KMS-11 (cell line): Measurements from ENCODE around the gene DNAH1.
"Not testable (repeated sequence)": the region's sequence is repeated elsewhere in the genome, so short reads cannot be mapped to it uniquely, and the experiment has no call there.

Source experiments
- H2AFZ ChIP-seq: fragments of 200-600 bp; sonication (generic); 2 replicates; pipeline ENCODE4 v1.6.1; 2016; ENCODE audit warnings: antibody characterized with exemption, mixed run types, low read depth
- H3K27ac ChIP-seq: fragments of 200-600 bp; sonication (generic); 2 replicates; pipeline ENCODE4 v1.6.1; 2016; ENCODE audit warnings: mild to moderate bottlenecking, mixed run types
- H3K27me3 ChIP-seq: fragments of 200-600 bp; sonication (generic); 2 replicates; pipeline ENCODE4 v1.6.1; 2017; ENCODE audit warnings: mild to moderate bottlenecking, low read depth, mixed run types, moderate library complexity; ENCODE audit not compliant: insufficient read depth
- H3K36me3 ChIP-seq: fragments of 200-600 bp; sonication (generic); 2 replicates; pipeline ENCODE4 v1.6.1; 2017; ENCODE audit warnings: mild to moderate bottlenecking, mixed run types; ENCODE audit not compliant: insufficient read depth
- H3K4me1 ChIP-seq: fragments of 200-600 bp; sonication (generic); 2 replicates; pipeline ENCODE4 v1.6.1; 2016; ENCODE audit warnings: mild to moderate bottlenecking, low read depth, mixed run types; ENCODE audit not compliant: poor library complexity, severe bottlenecking
- H3K4me2 ChIP-seq: fragments of 200-600 bp; sonication (generic); 2 replicates; pipeline ENCODE4 v1.7.0; 2016; ENCODE audit warnings: mild to moderate bottlenecking, mixed run types
- H3K4me3 ChIP-seq: fragments of 200-600 bp; sonication (generic); IDR thresholded peaks from 2 replicates; pipeline ENCODE4 v1.6.1; 2017; ENCODE audit warnings: low read depth, low read length, mixed read lengths; ENCODE audit not compliant: insufficient read depth
- H3K79me2 ChIP-seq: fragments of 200-600 bp; sonication (generic); 2 replicates; pipeline ENCODE4 v1.6.1; 2016; ENCODE audit warnings: low read depth, mixed run types; ENCODE audit not compliant: insufficient read depth
- H3K9ac ChIP-seq: fragments of 200-600 bp; sonication (generic); 2 replicates; pipeline ENCODE4 v1.6.1; 2016; ENCODE audit warnings: mild to moderate bottlenecking, mixed run types
- H4K20me1 ChIP-seq: fragments of 200-600 bp; sonication (generic); 2 replicates; pipeline ENCODE4 v1.6.1; 2016; ENCODE audit warnings: mild to moderate bottlenecking, mixed run types; ENCODE audit not compliant: insufficient read depth
- CTCF ChIP-seq: fragments of 200-600 bp; sonication (generic); conservative IDR thresholded peaks from 2 replicates; pipeline ENCODE4 v1.6.1; 2017; ENCODE audit warnings: low read depth, mild to moderate bottlenecking, antibody characterized with exemption, low read length, moderate library complexity, mixed read lengths

DNAH1 gene

GRCh38 chr3:52315977-52316764 lies at the start of gene DNAH1:
Gene DNAH1, plus strand, starts transcription at chr3:52316319. Its CDS starts 6,124 bp downstream, at chr3:52322443.
- no peaks in the 10 kb centered on the region for H4K20me1 ChIP-seq
- no peaks in the 10 kb centered on the region for H3K27me3 ChIP-seq
- H2AFZ ChIP-seq: no peak within 1 kb of the TSS
- peaks cover 55% of the 10 kb centered on the region for H3K4me1 ChIP-seq
- no peak within 1 kb of the TSS for H3K9ac ChIP-seq
- no peak within 1 kb of the TSS for H3K27ac ChIP-seq
- TF ChIP-seq CTCF: no peak
- H3K4me2 ChIP-seq: no peak within 1 kb of the TSS
- no peaks in the 10 kb centered on the region for H3K36me3 ChIP-seq
- no peak within 1 kb of the TSS for H3K4me3 ChIP-seq
- no peaks in the 10 kb centered on the region for H3K79me2 ChIP-seq

- Histone ChIP-seq H3K4me3 (no peak overlapping the region), H3K36me3 (0 out of 2 replicates have a peak, but pooled peaks cover 3% of the 10 kb centered on the region), H3K9ac (no peak overlapping the region), H3K27ac (no peak overlapping the region), H3K4me2 (no peak overlapping the region), H3K27me3 (no peaks in the 10 kb centered on the region), H2AFZ (no peak overlapping the region), H4K20me1 (peaks cover 16% of the 10 kb centered on the region), H3K4me1 (peaks cover 50% of the 10 kb centered on the region), H3K79me2 (peaks cover 77% of the 10 kb centered on the region)
- no peak for TF ChIP-seq CTCF
Measured at GRCh38 chr3:52268036-52268435, 48.1 kb upstream of the DNAH1 start.

- Histone ChIP-seq H3K9ac (no peak overlapping the region), H4K20me1 (peaks cover 17% of the 10 kb centered on the region), H3K79me2 (peaks cover 85% of the 10 kb centered on the region), H3K4me2 (no peak overlapping the region; the same call in 1 of the 2 replicates), H3K4me1 (peaks cover 51% of the 10 kb centered on the region), H3K4me3 (no peak overlapping the region), H3K36me3 (0 out of 2 replicates have a peak, but pooled peaks cover 3% of the 10 kb centered on the region), H2AFZ (no peak overlapping the region), H3K27ac (no peak overlapping the region), H3K27me3 (no peaks in the 10 kb centered on the region)
- no peak for TF ChIP-seq CTCF
Measured at GRCh38 chr3:52269776-52270175, 46.3 kb upstream of the DNAH1 start.

- no peaks in the 10 kb centered on the region for H3K27me3 ChIP-seq
- H3K36me3 ChIP-seq: 0 out of 2 replicates have a peak, but pooled peaks cover 3% of the 10 kb centered on the region
- H3K27ac ChIP-seq: no peak overlapping the region; the same call in 1 of the 2 replicates
- H2AFZ ChIP-seq: no peak overlapping the region
- H3K4me1 ChIP-seq: peaks cover 56% of the 10 kb centered on the region
- H4K20me1 ChIP-seq: peaks cover 22% of the 10 kb centered on the region
- no peak overlapping the region for H3K4me3 ChIP-seq
- no peak for TF ChIP-seq CTCF
- H3K4me2 ChIP-seq: peak overlapping the region; percentile 16
- H3K79me2 ChIP-seq: peaks cover 91% of the 10 kb centered on the region
- no peak overlapping the region for H3K9ac ChIP-seq
Measured at GRCh38 chr3:52270252-52270754, 45.8 kb upstream of the DNAH1 start.

- not testable (repeated sequence) for H2AFZ ChIP-seq, H3K9ac ChIP-seq, H3K27me3 ChIP-seq, H3K4me3 ChIP-seq, H3K36me3 ChIP-seq
- Histone ChIP-seq H3K4me2 (peak overlapping the region; percentile 69), H3K79me2 (peaks cover 100% of the 10 kb centered on the region), H3K4me1 (peaks cover 71% of the 10 kb centered on the region), H4K20me1 (peaks cover 24% of the 10 kb centered on the region), H3K27ac (peak overlapping the region; percentile 52)
Measured at GRCh38 chr3:52272172-52272571, 43.9 kb upstream of the DNAH1 start.
